ENCODE measurements around the gene INSIG2.

INSIG2 gene

GRCh38 chr2:118148809-118149208 lies 60.5 kb downstream of the INSIG2 start:
- no peak for DNase-seq (ENCODE audit: low spot score)
- TF ChIP-seq CTCF (IDR thresholded peaks at IDR 0.05; ENCODE audit: extremely low read depth, missing control alignments), result no peak

- DNase-seq (ENCODE audit: low spot score), result no peak
- no peak for TF ChIP-seq CTCF (IDR thresholded peaks at IDR 0.05; ENCODE audit: extremely low read depth, missing control alignments)
Measured at GRCh38 chr2:118150294-118150693, 62.0 kb downstream of the INSIG2 start.

- TF ChIP-seq CTCF (IDR thresholded peaks at IDR 0.05; ENCODE audit: extremely low read depth, missing control alignments), result no peak
- no peak for DNase-seq (ENCODE audit: low spot score)
Measured at GRCh38 chr2:118151831-118152230, 63.6 kb downstream of the INSIG2 start.

GRCh38 chr2:118153433-118153832 lies 65.2 kb downstream of the INSIG2 start:
- no peak for DNase-seq (ENCODE audit: low spot score)
- TF ChIP-seq CTCF (IDR thresholded peaks at IDR 0.05; ENCODE audit: extremely low read depth, missing control alignments), result no peak

GRCh38 chr2:118154176-118154575 lies 65.9 kb downstream of the INSIG2 start:
- DNase-seq (ENCODE audit: low spot score), result no peak
- no peak for TF ChIP-seq CTCF (IDR thresholded peaks at IDR 0.05; ENCODE audit: extremely low read depth, missing control alignments)

Data from GM20000 (cell line).